Right atrium auricular region (tissue), 2 donors: ENCODE measurements around the gene LMBR1. TPM values are rescaled to one million over a fixed set of nuclear protein-coding genes. Genes with fewer than 3 reads are reported as not detected.

Experiments
- DNase-seq: peaks from one replicate; pipeline ENCODE4 v3.0.0-alpha.2; 2019; ENCODE audit warnings: low spot score
- H3K27ac ChIP-seq, 2 donors: fragments of 200-600 bp; sonication (generic); 1 replicate in 1 of 2; 2 replicates in 1 of 2; pipeline ENCODE4 v1.5.1; 2016 to 2019
- H3K27me3 ChIP-seq, 2 donors: fragments of 200-600 bp; sonication (generic); one replicate each; pipeline versions ENCODE4 v1.5.1 to v1.6.0; 2017 to 2019
- H3K36me3 ChIP-seq: fragments of 200-600 bp; sonication (generic); one replicate; pipeline ENCODE4 v1.5.1; 2016
- H3K4me1 ChIP-seq, 2 donors: fragments of 200-600 bp; sonication (generic); one replicate each; pipeline versions ENCODE4 v1.5.1 to v1.6.0; 2017 to 2019
- H3K4me3 ChIP-seq, 2 donors: fragments of 200-600 bp; sonication (generic); 1 replicate in 1 of 2; 2 replicates in 1 of 2; pipeline ENCODE4 v1.5.1; 2017 to 2019; ENCODE audit warnings: mild to moderate bottlenecking in 1 of 2, moderate library complexity in 1 of 2
- H3K9me3 ChIP-seq, 2 donors: fragments of 200-600 bp; sonication (generic); one replicate each; pipeline ENCODE4 v1.5.1; 2019
- total RNA-seq, 2 donors: library from RNA; depleted of rRNA; stranded (reverse); fragments of >200 nt; gene quantifications; one replicate each; pipeline ENCODE4 v1.1.0, GENCODE V29; 2016
- TF ChIP-seq, protein P1 (sequence below), 2 donors: fragments of 200-600 bp; sonication (generic); IDR thresholded peaks; one replicate each; pipeline ENCODE4 v1.5.1; 2019; ENCODE audit warnings: antibody characterized with exemption in 2 of 2

Gene LMBR1
- total RNA-seq, 2 donors from 2014 or later, result 32.4 to 33.7 TPM

DNA sequence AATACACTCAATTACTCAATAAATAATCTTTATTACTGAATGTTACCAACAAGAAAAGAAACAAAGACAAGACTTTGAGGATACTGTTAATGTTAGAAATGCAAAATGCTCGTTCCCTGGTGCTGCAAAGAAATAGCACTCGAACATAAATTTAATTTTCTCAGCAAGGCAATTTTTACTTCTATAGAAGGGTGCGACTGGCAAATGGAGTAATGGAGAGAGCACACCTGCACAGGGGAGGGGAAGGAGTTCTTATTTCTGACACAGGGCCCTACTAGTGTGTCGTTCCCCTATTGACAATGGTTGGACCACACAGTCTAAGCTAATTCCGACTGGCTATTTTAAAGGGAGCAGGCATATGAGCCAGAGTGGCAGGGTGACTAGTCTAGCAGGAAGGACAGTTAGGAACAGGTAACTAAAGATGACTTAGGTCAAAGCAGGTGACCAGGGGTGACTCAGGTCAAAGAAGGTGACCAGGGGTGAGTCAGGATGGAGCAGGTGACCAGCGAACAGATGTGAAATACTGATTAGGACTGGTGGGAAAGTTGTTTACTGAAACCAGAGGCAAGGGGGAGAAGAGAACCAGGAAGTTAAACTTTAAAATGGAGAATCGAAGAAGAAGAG is 133.3 kb downstream of the LMBR1 start:
- no peak for DNase-seq
- no peak overlapping the region for H3K4me3 ChIP-seq
- no peaks in the 10 kb centered on the region for H3K36me3 ChIP-seq
- TF ChIP-seq, protein P1, sequence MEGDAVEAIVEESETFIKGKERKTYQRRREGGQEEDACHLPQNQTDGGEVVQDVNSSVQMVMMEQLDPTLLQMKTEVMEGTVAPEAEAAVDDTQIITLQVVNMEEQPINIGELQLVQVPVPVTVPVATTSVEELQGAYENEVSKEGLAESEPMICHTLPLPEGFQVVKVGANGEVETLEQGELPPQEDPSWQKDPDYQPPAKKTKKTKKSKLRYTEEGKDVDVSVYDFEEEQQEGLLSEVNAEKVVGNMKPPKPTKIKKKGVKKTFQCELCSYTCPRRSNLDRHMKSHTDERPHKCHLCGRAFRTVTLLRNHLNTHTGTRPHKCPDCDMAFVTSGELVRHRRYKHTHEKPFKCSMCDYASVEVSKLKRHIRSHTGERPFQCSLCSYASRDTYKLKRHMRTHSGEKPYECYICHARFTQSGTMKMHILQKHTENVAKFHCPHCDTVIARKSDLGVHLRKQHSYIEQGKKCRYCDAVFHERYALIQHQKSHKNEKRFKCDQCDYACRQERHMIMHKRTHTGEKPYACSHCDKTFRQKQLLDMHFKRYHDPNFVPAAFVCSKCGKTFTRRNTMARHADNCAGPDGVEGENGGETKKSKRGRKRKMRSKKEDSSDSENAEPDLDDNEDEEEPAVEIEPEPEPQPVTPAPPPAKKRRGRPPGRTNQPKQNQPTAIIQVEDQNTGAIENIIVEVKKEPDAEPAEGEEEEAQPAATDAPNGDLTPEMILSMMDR (IDR thresholded peaks at IDR 0.05), result no peak
- no peaks in the 10 kb centered on the region for H3K4me1 ChIP-seq
- no peaks in the 10 kb centered on the region for H3K9me3 ChIP-seq
- H3K27me3 ChIP-seq, result no peaks in the 10 kb centered on the region
- H3K27ac ChIP-seq, result no peak overlapping the region

DNA sequence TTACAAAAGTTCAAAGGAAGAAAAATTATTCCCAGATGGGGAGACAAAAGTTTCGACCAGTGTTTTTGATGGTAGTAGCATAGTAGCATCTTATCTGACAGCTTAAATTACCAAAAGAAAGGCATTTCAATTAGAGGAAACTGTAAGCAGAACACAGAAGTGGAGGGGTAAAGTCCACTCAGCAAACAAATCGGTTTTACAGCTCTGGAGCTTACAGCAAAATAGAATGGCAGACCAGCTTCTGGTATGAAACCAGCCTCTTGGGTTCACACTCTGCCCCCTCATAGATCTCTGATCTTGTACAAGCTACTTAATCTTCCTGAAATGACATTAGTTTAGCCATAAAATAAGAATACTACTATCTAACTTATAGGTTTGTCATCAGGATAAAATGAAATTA is 133.8 kb downstream of the LMBR1 start:
- Histone ChIP-seq H3K27ac (no peak overlapping the region), H3K36me3 (no peaks in the 10 kb centered on the region), H3K27me3 (no peaks in the 10 kb centered on the region), H3K4me3 (no peak overlapping the region), H3K4me1 (no peaks in the 10 kb centered on the region), H3K9me3 (no peaks in the 10 kb centered on the region)
- no peak for DNase-seq
- TF ChIP-seq, protein P1 (IDR thresholded peaks at IDR 0.05), result no peak

DNA sequence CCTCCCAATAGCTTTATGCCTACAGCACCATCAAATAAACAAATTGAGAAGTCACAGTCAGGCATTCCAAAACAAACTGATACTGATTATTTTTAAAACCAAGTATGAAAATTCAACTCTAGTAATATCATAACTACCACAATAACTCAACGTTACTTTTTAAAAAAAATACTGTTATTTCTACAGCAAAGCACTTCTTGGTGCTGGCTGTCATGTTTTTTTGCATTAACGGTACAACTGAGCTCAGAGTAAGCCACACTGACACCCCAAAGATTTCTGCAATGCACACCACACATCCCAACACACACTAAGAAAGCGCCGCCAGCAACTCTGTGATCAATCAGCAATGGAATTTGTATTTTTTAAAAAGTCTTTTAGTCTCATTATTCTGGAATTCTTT is 138.8 kb downstream of the LMBR1 start:
- H3K27ac ChIP-seq, result no peak overlapping the region
- H3K9me3 ChIP-seq, result no peaks in the 10 kb centered on the region
- DNase-seq, result no peak
- no peak overlapping the region for H3K4me3 ChIP-seq
- H3K27me3 ChIP-seq, result no peaks in the 10 kb centered on the region
- no peaks in the 10 kb centered on the region for H3K4me1 ChIP-seq
- H3K36me3 ChIP-seq, result no peaks in the 10 kb centered on the region
- TF ChIP-seq, protein P1 (IDR thresholded peaks at IDR 0.05), result no peak

DNA sequence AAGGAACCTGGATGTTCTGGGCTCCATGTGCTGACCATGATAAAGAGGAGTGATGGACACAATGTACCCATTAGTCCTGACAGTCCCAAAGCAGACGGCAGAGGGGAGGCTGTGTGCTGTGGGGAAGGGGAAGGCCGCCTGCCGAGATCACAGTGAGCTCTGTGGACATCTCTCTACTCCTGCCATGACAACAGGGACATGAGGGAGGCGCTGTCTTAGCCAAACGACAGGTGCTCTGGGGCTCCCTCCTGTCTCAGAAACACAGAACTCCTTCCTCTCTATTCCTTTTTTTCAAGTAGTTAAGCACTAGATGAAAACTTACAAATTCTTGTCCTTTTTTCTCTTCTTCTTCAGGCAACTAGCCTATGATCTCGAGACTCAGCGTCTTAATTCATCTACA is 139.4 kb downstream of the LMBR1 start:
- Histone ChIP-seq H3K36me3 (no peaks in the 10 kb centered on the region), H3K27me3 (no peaks in the 10 kb centered on the region), H3K9me3 (no peaks in the 10 kb centered on the region), H3K4me3 (no peak overlapping the region), H3K27ac (no peak overlapping the region), H3K4me1 (no peaks in the 10 kb centered on the region)
- TF ChIP-seq, protein P1 (IDR thresholded peaks at IDR 0.05), result no peak
- DNase-seq, result no peak

DNA sequence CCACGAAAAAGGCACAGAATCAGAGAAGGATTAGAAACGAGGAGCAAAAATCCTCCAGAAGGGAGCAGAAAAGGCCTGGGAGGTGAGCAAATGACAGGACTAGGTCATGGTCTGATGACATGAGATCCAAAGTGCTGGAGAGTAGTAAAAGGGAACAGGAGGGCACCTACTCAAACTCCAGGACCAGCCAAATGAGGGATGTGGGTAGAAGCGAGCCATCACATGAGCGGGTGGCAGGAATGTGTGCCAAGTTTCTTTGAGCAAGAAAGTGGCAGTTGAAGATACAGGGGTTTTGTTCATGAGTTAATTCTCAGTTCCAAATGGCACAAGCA is 139.8 kb downstream of the LMBR1 start:
- TF ChIP-seq, protein P1 (IDR thresholded peaks at IDR 0.05), result no peak
- DNase-seq, result no peak

More for the DNA sequence above, 139.8 kb downstream of the LMBR1 start:
- Histone ChIP-seq H3K36me3 (no peaks in the 10 kb centered on the region), H3K4me1 (no peaks in the 10 kb centered on the region), H3K27ac (no peak overlapping the region), H3K4me3 (no peak overlapping the region), H3K9me3 (no peaks in the 10 kb centered on the region), H3K27me3 (no peaks in the 10 kb centered on the region)
